Heart left ventricle (tissue), 16 donors: ENCODE data around the gene USP22. TPM values are rescaled to one million over a fixed set of nuclear protein-coding genes. Genes with fewer than 3 reads are reported as not detected.
A peak's percentile ranks its signal among the peaks of the same experiment; 100 is the strongest.

Source experiments
- ATAC-seq, 4 donors: fragments of 200-7000 bp; cut with Tn5 transposase; one replicate each; pipeline ENCODE4 v1.9.1; 2020 to 2022; ENCODE audit warnings: moderate library complexity in 4 of 4, mild to moderate bottlenecking in 3 of 4, moderate number of reproducible peaks in 1 of 4
- DNase-seq, 5 donors: peaks; one replicate each; pipeline ENCODE4 v3.0.0-alpha.2; 2020
- H3K27ac ChIP-seq, 12 donors: fragments of 200-600 bp; sonication (generic) in 4 of 12; one replicate each; pipeline versions ENCODE4 v1.5.0 to v1.8.0; 2016 to 2022; ENCODE audit warnings: mild to moderate bottlenecking in 2 of 12
- H3K27me3 ChIP-seq, 9 donors: fragments of 200-600 bp; sonication (generic) in 2 of 9; one replicate each; pipeline versions ENCODE4 v1.5.1 to v1.8.0; 2016 to 2022; ENCODE audit warnings: mild to moderate bottlenecking in 3 of 9
- H3K36me3 ChIP-seq, 9 donors: fragments of 200-600 bp; sonication (generic) in 2 of 9; one replicate each; pipeline versions ENCODE4 v1.5.0 to v1.8.0; 2018 to 2022; ENCODE audit warnings: mild to moderate bottlenecking in 2 of 9
- H3K4me1 ChIP-seq, 12 donors: fragments of 200-600 bp; sonication (generic) in 4 of 12; one replicate each; pipeline versions ENCODE4 v1.5.0 to v1.8.0; 2016 to 2022; ENCODE audit warnings: mild to moderate bottlenecking in 3 of 12
- H3K4me3 ChIP-seq, 12 donors: fragments of 200-600 bp; sonication (generic) in 4 of 12; one replicate each; pipeline versions ENCODE4 v1.5.0 to v1.8.0; 2017 to 2022; ENCODE audit warnings: mild to moderate bottlenecking in 9 of 12, moderate library complexity in 4 of 12
- H3K9me3 ChIP-seq, 12 donors: fragments of 200-600 bp; sonication (generic) in 4 of 12; one replicate each; pipeline versions ENCODE4 v1.5.0 to v1.8.0; 2016 to 2022; ENCODE audit warnings: mild to moderate bottlenecking in 1 of 12
- POLR2A ChIP-seq, 2 donors: fragments of 450-650 bp; IDR thresholded peaks; one replicate each; pipeline ENCODE4 v1.6.1; 2017; ENCODE audit warnings: antibody characterized with exemption in 2 of 2, mild to moderate bottlenecking in 2 of 2, moderate library complexity in 2 of 2
- WGBS, 4 donors: extraction: QIAGEN DNeasy Blood & Tissue Kit in 2 of 4; methylation state at CpG; one replicate each; pipeline versions ENCODE4 v1.1.5 to v1.1.7; 2013 to 2018; 5-methylcytosine and 5-hydroxymethylcytosine counted together
- intact Hi-C, 10 donors: fragments of 100-400 bp; cut with DNase I; formaldehyde crosslinking; loops; one replicate each; pipeline versions ENCODE4 v1.11.1 to v1.14.2; 2022
- polyA plus RNA-seq, 2 donors: library from polyadenylated mRNA; stranded (reverse); fragments of 200-250 nt; gene quantifications; one replicate each; pipeline ENCODE4 v1.2.3, GENCODE V29; 2013
- total RNA-seq, 9 donors: library from RNA; depleted of rRNA in 2 of 9; stranded (reverse); fragments of >200 nt in 2 of 9; fragmentation: NEBNext Ultra II Directional in 3 of 9; extraction: Animal tissue kit (Norgen Biotek cat#: 25700) in 3 of 9; gene quantifications; one replicate each; pipeline versions ENCODE4 v1.1.0 to v1.2.4, GENCODE V29; 2016 to 2023
- TF ChIP-seq, protein P1 (sequence below), 12 donors: fragments of 200-600 bp; sonication (generic) in 4 of 12; IDR thresholded peaks; one replicate each; pipeline versions ENCODE4 v1.5.0 to v1.8.0; 2018 to 2022; ENCODE audit warnings: antibody characterized with exemption in 12 of 12, mild to moderate bottlenecking in 5 of 12
- donor health status: ischemic (EF 13 %, LVEDD 7.1; RV severe dilation, severe dysfunction).
- donor health status: healthy with polysubstance abuse.
- donor health status: DM: no; HTN: yes; CAD: no.
- donor health status: DM: no; HTN: no; CAD: no.
- donor health status: ischemic (EF 25% LVEDD 6.9; RV normal size, moderate dysfunction).
- donor health status: ischemic (EF 25% LVEDD 5.7; RV mildly dilated, moderate dysfunction).
- donor health status: healthy.
- donor health status: DM: yes; HTN: yes; CAD: no.
- donor health status: ischemic (EF 35%, LVEDD 5.7; RV mildly dilated, moderate dysfunction).
- donor health status: nonischemic (EF 11% LVEDD 7.7; RV severe dilation, severe dysfunction).
- donor health status: DM: yes; HTN: yes; CAD: no.
- donor health status: PGD.
- donor health status: ischemic (EF 29% LVEDD 5.4; RV normal size, mild dysfunction).
- donor health status: nonischemic (EF 23%, LVEDD 6.1; RV moderate dilation, normal function).

The USP22 gene
- total and polyA plus RNA-seq, 11 donors = 33.7 to 207 (median 169) TPM

DNA sequence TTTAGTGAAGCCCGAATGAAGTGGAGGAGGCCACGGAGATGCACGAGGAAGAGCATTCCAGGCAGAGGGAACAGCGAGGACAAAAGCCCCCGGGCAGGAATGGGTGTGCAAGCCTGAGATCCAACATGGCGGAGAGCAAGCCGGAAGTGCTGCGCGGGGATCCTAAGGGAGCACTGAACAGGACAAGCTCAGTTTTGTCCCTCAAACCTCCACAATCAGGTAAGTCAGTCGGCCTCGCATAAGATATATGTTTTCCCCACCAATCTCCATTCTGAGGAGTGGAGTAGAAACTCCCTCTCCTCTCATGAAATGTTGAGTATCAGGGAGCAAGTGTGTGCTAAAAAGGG, 32.9 kb upstream of the USP22 start:
- no peak for TF ChIP-seq POLR2A (IDR thresholded peaks at IDR 0.05)
- TF ChIP-seq, protein P1, sequence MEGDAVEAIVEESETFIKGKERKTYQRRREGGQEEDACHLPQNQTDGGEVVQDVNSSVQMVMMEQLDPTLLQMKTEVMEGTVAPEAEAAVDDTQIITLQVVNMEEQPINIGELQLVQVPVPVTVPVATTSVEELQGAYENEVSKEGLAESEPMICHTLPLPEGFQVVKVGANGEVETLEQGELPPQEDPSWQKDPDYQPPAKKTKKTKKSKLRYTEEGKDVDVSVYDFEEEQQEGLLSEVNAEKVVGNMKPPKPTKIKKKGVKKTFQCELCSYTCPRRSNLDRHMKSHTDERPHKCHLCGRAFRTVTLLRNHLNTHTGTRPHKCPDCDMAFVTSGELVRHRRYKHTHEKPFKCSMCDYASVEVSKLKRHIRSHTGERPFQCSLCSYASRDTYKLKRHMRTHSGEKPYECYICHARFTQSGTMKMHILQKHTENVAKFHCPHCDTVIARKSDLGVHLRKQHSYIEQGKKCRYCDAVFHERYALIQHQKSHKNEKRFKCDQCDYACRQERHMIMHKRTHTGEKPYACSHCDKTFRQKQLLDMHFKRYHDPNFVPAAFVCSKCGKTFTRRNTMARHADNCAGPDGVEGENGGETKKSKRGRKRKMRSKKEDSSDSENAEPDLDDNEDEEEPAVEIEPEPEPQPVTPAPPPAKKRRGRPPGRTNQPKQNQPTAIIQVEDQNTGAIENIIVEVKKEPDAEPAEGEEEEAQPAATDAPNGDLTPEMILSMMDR (IDR thresholded peaks at IDR 0.05) = no peak
- no peak for DNase-seq
- peak overlapping the region in 6 of 12 donors; percentile 5 to 83 (median 40) for H3K27ac ChIP-seq
- WGBS, 4 donors = 77 to 90% (median 81%) methylated on average over 11 of the region's 11 CpGs
- no peaks in the 10 kb centered on the region for H3K9me3 ChIP-seq
- H3K4me1 ChIP-seq = peaks cover 0 to 23% (median 0%) of the 10 kb centered on the region in 12 donors
- H3K36me3 ChIP-seq = no peaks in the 10 kb centered on the region
- H3K27me3 ChIP-seq = no peaks in the 10 kb centered on the region
- H3K4me3 ChIP-seq = peak overlapping the region in 4 of 12 donors; percentile 0 to 36 (median 19)
- peak in 1 of 4 donors; percentile 34 for ATAC-seq
- intact Hi-C loops = no loop called here

DNA sequence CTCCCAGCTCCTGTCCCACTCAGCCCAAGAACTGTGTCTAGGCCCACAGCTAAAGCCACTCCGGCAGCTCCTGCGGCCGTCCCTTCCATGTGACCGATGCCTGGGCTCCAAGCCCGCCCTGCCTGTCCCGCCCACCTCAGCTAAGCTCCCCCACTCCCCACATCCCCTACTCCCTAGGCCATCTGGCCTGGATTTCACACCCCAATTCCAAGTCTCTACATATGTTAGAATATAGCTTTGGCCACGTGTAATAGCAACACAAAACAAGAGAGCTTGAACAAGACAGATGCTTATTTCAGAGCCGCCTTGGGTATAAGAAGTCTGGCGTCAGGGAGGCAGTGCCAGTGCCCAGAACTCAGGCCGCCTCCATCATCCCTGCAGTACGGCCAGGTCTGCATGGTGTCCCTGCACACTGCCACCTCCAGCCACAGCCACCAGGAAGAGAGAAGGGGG, 30.0 kb upstream of the USP22 start:
- no peak for DNase-seq
- no peak for ATAC-seq
- Histone ChIP-seq H3K4me1 (peaks cover 0 to 14% (median 0%) of the 10 kb centered on the region in 12 donors), H3K4me3 (no peak overlapping the region), H3K36me3 (no peaks in the 10 kb centered on the region), H3K27ac (no peak overlapping the region), H3K9me3 (no peaks in the 10 kb centered on the region), H3K27me3 (no peaks in the 10 kb centered on the region)
- TF ChIP-seq, protein P1 (IDR thresholded peaks at IDR 0.05) = no peak
- TF ChIP-seq POLR2A (IDR thresholded peaks at IDR 0.05) = no peak
- 72 to 78% (median 75%) methylated on average over 11 of the region's 11 CpGs for WGBS, 4 donors
- intact Hi-C loops = no loop called here

DNA sequence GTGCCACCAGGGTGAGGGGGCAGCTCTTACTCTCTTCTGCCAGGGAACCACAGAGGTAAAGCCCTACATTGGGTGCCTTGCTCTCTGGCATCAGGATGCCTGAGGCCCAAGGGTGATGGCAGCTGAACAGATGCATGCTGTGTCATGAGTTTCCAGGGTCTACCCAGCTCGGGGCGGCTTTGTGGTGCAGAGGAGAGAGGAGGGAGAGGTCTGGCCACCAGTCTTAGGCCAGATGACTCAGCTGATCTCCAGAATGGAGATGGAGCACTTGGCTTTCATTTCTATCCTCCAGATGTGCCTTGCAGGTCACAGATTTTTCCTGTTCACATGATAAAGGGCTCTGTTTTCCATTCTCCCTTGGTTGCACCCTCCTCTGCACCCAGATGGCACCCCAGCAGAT, 23.6 kb upstream of the USP22 start:
- no peaks in the 10 kb centered on the region for H3K27me3 ChIP-seq
- no peaks in the 10 kb centered on the region for H3K4me1 ChIP-seq
- no peak overlapping the region for H3K27ac ChIP-seq
- DNase-seq = no peak
- TF ChIP-seq, protein P1 (IDR thresholded peaks at IDR 0.05) = no peak
- TF ChIP-seq POLR2A (IDR thresholded peaks at IDR 0.05) = no peak
- intact Hi-C loops = no loop called here
- no peak overlapping the region for H3K4me3 ChIP-seq
- ATAC-seq = no peak
- WGBS, 4 donors = 67 to 79% (median 77%) methylated on average over 2 of the region's 2 CpGs
- H3K36me3 ChIP-seq = no peaks in the 10 kb centered on the region
- no peaks in the 10 kb centered on the region for H3K9me3 ChIP-seq

DNA sequence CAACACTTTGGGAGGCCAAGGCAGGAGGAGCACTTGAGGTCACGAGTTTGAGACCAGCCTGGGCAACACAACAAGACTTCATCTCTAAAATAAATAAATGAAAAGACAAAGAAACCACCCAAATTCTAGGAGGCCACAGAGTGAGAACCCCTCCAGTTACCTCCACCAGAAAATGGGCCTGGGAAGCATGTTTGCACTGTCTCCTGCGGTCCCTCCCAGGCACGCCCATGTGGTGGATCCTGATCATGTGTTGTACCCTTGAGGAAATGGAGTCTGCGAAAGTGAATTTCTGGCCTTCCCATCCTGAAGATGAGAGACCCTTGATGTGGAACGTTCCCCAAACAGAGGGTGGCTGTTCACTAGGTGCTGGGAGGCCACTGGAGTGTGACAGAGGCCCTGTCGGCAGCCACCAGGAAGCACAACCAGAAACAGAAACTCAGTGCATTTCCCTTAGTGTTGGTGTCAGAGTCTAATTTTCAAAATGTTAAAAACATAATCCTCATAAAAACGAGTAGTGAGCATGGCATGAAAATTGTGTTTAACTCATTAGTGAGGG, 19.2 kb upstream of the USP22 start:
- 70 to 75% (median 74%) methylated on average over 7 of the region's 7 CpGs for WGBS, 4 donors
- intact Hi-C loops = no loop called here
- H3K27me3 ChIP-seq = peaks cover 0 to 5% (median 0%) of the 10 kb centered on the region in 9 donors
- no peaks in the 10 kb centered on the region for H3K9me3 ChIP-seq
- no peak overlapping the region for H3K4me3 ChIP-seq
- DNase-seq = no peak
- no peaks in the 10 kb centered on the region for H3K36me3 ChIP-seq
- TF ChIP-seq POLR2A (IDR thresholded peaks at IDR 0.05) = no peak
- TF ChIP-seq, protein P1 (IDR thresholded peaks at IDR 0.05) = no peak
- ATAC-seq = no peak
- no peaks in the 10 kb centered on the region for H3K4me1 ChIP-seq
- no peak overlapping the region for H3K27ac ChIP-seq
